GM12878 (cell line): ENCODE data around the gene PDE6A. TPM values are rescaled to one million over a fixed set of nuclear protein-coding genes. Genes with fewer than 3 reads are reported as not detected.

ENCODE experiments used
- ATAC-seq: fragments of 200-7000 bp; cut with Tn5 transposase; 3 replicates; pipeline ENCODE4 v1.9.1; 2020; ENCODE audit warnings: mild to moderate bottlenecking, moderate library complexity
- BruUV-seq: library from RNA; stranded (reverse); fragments of 400-500 nt; replicated peaks from 2 replicates; lab custom pipeline; 2021; lab: Mats Ljungman, UMichigan
- CTCF ChIA-PET: fragments of 300-600 bp; sonication (Branson Sonifier 250); formaldehyde crosslinking; extraction: SDS; loops from one replicate; lab custom pipeline; 2021; ENCODE audit warnings: inconsistent platforms; lab: Yijun Ruan, JAX
- POLR2A ChIA-PET: fragments of 350-600 bp; formaldehyde crosslinking; extraction: SDS; loops from one replicate; lab custom pipeline; 2021; ENCODE audit warnings: inconsistent platforms; lab: Charles Lee
- RAD21 ChIA-PET: fragments of 300-600 bp; sonication (Branson Sonifier 250); formaldehyde crosslinking; loops from one replicate; lab custom pipeline; 2023; ENCODE audit warnings: antibody characterized with exemption; ENCODE audit not compliant: unreplicated experiment; lab: Charles Lee
- SMC1A ChIA-PET: fragments of 300-600 bp; sonication (Branson Sonifier 250); formaldehyde crosslinking; loops from one replicate; lab custom pipeline; 2023; ENCODE audit not compliant: unreplicated experiment, uncharacterized antibody; lab: Charles Lee
- DNase-seq: peaks from one replicate; pipeline ENCODE4 v3.0.0-alpha.2; 2011; ENCODE audit warnings: low read depth, low spot score
- FAIRE-seq: peaks from 3 replicates; lab custom pipeline; 2011; peaks lifted over from hg19 to GRCh38; lab: Jason Lieb, UNC
- H2AFZ ChIP-seq: 2 replicates; pipeline ENCODE4 v1.6.0; 2011; ENCODE audit warnings: low read depth, low read length, control low read depth; ENCODE audit not compliant: control insufficient read depth
- H3K27ac ChIP-seq: 2 replicates; pipeline ENCODE4 v1.5.1; 2011; ENCODE audit warnings: control low read depth; ENCODE audit not compliant: control insufficient read depth, insufficient read depth
- H3K27me3 ChIP-seq, 2 experiments: replicated peaks in 1 of 2; 2 replicates each; pipeline versions ENCODE4 v1.6.0 to v1.6.1; 2011; ENCODE audit warnings: low read length in 1 of 2; ENCODE audit not compliant: control insufficient read depth in 2 of 2, insufficient read depth in 2 of 2
- H3K36me3 ChIP-seq, 2 experiments: 2 replicates each; pipeline ENCODE4 v1.5.1; 2011; ENCODE audit warnings: low read length in 1 of 2; ENCODE audit not compliant: control insufficient read depth in 2 of 2, insufficient read depth in 2 of 2
- H3K4me1 ChIP-seq: 2 replicates; pipeline ENCODE4 v1.6.1; 2011; ENCODE audit warnings: mild to moderate bottlenecking, low read length, moderate library complexity, mixed read lengths; ENCODE audit not compliant: control insufficient read depth, insufficient read depth
- H3K4me2 ChIP-seq: 2 replicates; pipeline ENCODE4 v1.6.0; 2011; ENCODE audit warnings: control low read depth; ENCODE audit not compliant: control insufficient read depth, insufficient read depth
- H3K4me3 ChIP-seq: fragments of 200-600 bp; sonication (generic); 2 replicates; pipeline ENCODE4 v1.5.1; 2016
- H3K79me2 ChIP-seq: 2 replicates; pipeline ENCODE4 v1.6.0; 2011; ENCODE audit warnings: low read length; ENCODE audit not compliant: control insufficient read depth, insufficient read depth
- H3K9ac ChIP-seq: 2 replicates; pipeline ENCODE4 v1.8.0; 2011; ENCODE audit warnings: low read length, control low read depth, mixed read lengths; ENCODE audit not compliant: control insufficient read depth, insufficient read depth
- H3K9me3 ChIP-seq: replicated peaks from 3 replicates; pipeline ENCODE4 v1.5.1; 2011; ENCODE audit warnings: mild to moderate bottlenecking, low read length; ENCODE audit not compliant: control insufficient read depth, insufficient read depth
- H4K20me1 ChIP-seq: 2 replicates; pipeline ENCODE4 v1.6.0; 2011; ENCODE audit not compliant: control insufficient read depth, insufficient read depth
- CBX3 ChIP-seq: fragments of 200-600 bp; sonication (generic); IDR thresholded peaks from 2 replicates; pipeline ENCODE4 v1.6.1; 2016; ENCODE audit warnings: low read depth, borderline replicate concordance
- PBX3 ChIP-seq: IDR thresholded peaks from 2 replicates; pipeline ENCODE4 v1.6.1; 2011; ENCODE audit warnings: mild to moderate bottlenecking, low read depth, low read length, moderate library complexity; ENCODE audit not compliant: insufficient replicate concordance
- RUNX3 ChIP-seq: IDR thresholded peaks from 2 replicates; pipeline ENCODE4 v1.6.1; 2012; ENCODE audit warnings: low read length, inconsistent platforms
- WGBS: methylation state at CpG from one replicate; pipeline ENCODE4 v1.1.6; 2016; ENCODE audit warnings: low lambda C conversion rate; ENCODE audit not compliant: insufficient replicate concordance, insufficient coverage; ENCODE audit errors: missing lambda C conversion rate; 5-methylcytosine and 5-hydroxymethylcytosine counted together
- in situ Hi-C: fragments of 300-500 bp; cut with MboI; formaldehyde crosslinking; loops from 9 replicates; pipeline ENCODE4 v1.14.3; 2018; ENCODE audit warnings: mixed read lengths
- intact Hi-C: fragments of 100-400 bp; cut with micrococcal nuclease; formaldehyde crosslinking; loops from one replicate; pipeline ENCODE4 v1.14.2; 2022; ENCODE audit not compliant: unreplicated experiment
- polyA plus RNA-seq, 11 experiments: library from polyadenylated mRNA; depleted of rRNA in 4 of 11; unstranded in 6 of 11; stranded (reverse) in 5 of 11; fragments of >200 nt; fragmentation: Nextera tagmentation in 4 of 11; fragmentation: Illumina TruSeq in 1 of 11; extraction: Ambion mirVana in 4 of 11; extraction: Trizol in 1 of 11; gene quantifications; 1 replicate in 1 of 11; 2 replicates in 10 of 11; pipeline versions ENCODE4 v1.2.1 to v1.2.3, GENCODE V29; 2011 to 2016; ENCODE audit warnings: inconsistent platforms in 2 of 11, missing spikeins in 2 of 11, low read depth in 1 of 11
- total RNA-seq, 4 experiments: library from RNA; depleted of rRNA in 3 of 4; stranded (reverse); fragments of >200 nt in 3 of 4; fragmentation: Illumina TruSeq in 1 of 4; extraction: Trizol in 1 of 4; gene quantifications; 2 replicates each; pipeline versions ENCODE4 v1.2.1 to v1.2.3, GENCODE V29; 2013 to 2021
- TF ChIP-seq, protein P1 (sequence below): fragments of 450-650 bp; IDR thresholded peaks from 2 replicates; pipeline ENCODE4 v1.6.1; 2016; ENCODE audit warnings: mild to moderate bottlenecking, moderate library complexity, borderline replicate concordance
- TF ChIP-seq, protein P2 (sequence below), 3 experiments: IDR thresholded peaks in 2 of 3; conservative IDR thresholded peaks in 1 of 3; 2 replicates each; pipeline ENCODE4 v1.5.1; 2011; ENCODE audit warnings: low read depth in 3 of 3, low read length in 3 of 3, mild to moderate bottlenecking in 3 of 3, control low read depth in 2 of 3, moderate library complexity in 2 of 3, inconsistent platforms in 1 of 3, mixed read lengths in 1 of 3; ENCODE audit not compliant: control insufficient read depth in 2 of 3, insufficient read depth in 1 of 3; ENCODE audit errors: extremely low read depth in 1 of 3
- TF ChIP-seq, protein P3 (sequence below): fragments of 450-650 bp; IDR thresholded peaks from 2 replicates; pipeline ENCODE4 v1.6.1; 2018; ENCODE audit warnings: borderline replicate concordance, mild to moderate bottlenecking; ENCODE audit not compliant: partially characterized antibody

Gene PDE6A
- total and polyA plus RNA-seq, 10 of the 15 experiments (the other 5 are each of a cell fraction or from before 2014, with no cell fraction given) = 0.05 to 0.26 TPM; not detected in 8

- BruUV-seq = no TSS peak
- 64% methylated on average over 2 of the region's 2 CpGs for WGBS
- H3K4me2 ChIP-seq = no peak overlapping the region
Measured at GRCh38 chr5:149901511-149901910, 43.1 kb downstream of the PDE6A start.

GRCh38 chr5:149900390-149900789 lies 44.2 kb downstream of the PDE6A start:
- in situ Hi-C loops = no loop called here
- POLR2A ChIA-PET = no interaction called here
- TF ChIP-seq, protein P1, sequence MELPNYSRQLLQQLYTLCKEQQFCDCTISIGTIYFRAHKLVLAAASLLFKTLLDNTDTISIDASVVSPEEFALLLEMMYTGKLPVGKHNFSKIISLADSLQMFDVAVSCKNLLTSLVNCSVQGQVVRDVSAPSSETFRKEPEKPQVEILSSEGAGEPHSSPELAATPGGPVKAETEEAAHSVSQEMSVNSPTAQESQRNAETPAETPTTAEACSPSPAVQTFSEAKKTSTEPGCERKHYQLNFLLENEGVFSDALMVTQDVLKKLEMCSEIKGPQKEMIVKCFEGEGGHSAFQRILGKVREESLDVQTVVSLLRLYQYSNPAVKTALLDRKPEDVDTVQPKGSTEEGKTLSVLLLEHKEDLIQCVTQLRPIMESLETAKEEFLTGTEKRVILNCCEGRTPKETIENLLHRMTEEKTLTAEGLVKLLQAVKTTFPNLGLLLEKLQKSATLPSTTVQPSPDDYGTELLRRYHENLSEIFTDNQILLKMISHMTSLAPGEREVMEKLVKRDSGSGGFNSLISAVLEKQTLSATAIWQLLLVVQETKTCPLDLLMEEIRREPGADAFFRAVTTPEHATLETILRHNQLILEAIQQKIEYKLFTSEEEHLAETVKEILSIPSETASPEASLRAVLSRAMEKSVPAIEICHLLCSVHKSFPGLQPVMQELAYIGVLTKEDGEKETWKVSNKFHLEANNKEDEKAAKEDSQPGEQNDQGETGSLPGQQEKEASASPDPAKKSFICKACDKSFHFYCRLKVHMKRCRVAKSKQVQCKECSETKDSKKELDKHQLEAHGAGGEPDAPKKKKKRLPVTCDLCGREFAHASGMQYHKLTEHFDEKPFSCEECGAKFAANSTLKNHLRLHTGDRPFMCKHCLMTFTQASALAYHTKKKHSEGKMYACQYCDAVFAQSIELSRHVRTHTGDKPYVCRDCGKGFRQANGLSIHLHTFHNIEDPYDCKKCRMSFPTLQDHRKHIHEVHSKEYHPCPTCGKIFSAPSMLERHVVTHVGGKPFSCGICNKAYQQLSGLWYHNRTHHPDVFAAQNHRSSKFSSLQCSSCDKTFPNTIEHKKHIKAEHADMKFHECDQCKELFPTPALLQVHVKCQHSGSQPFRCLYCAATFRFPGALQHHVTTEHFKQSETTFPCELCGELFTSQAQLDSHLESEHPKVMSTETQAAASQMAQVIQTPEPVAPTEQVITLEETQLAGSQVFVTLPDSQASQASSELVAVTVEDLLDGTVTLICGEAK = no peak
- TF ChIP-seq, protein P2, sequence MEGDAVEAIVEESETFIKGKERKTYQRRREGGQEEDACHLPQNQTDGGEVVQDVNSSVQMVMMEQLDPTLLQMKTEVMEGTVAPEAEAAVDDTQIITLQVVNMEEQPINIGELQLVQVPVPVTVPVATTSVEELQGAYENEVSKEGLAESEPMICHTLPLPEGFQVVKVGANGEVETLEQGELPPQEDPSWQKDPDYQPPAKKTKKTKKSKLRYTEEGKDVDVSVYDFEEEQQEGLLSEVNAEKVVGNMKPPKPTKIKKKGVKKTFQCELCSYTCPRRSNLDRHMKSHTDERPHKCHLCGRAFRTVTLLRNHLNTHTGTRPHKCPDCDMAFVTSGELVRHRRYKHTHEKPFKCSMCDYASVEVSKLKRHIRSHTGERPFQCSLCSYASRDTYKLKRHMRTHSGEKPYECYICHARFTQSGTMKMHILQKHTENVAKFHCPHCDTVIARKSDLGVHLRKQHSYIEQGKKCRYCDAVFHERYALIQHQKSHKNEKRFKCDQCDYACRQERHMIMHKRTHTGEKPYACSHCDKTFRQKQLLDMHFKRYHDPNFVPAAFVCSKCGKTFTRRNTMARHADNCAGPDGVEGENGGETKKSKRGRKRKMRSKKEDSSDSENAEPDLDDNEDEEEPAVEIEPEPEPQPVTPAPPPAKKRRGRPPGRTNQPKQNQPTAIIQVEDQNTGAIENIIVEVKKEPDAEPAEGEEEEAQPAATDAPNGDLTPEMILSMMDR (IDR thresholded peaks at IDR 0.05 in 2 of 3, conservative IDR thresholded peaks at IDR 0.05 in 1 of 3; ENCODE audit: control insufficient read depth in 2 of 3, extremely low read depth in 1 of 3, insufficient read depth in 1 of 3, low read depth in 3 of 3, low read length in 3 of 3) = no peak
- TF ChIP-seq, protein P3, sequence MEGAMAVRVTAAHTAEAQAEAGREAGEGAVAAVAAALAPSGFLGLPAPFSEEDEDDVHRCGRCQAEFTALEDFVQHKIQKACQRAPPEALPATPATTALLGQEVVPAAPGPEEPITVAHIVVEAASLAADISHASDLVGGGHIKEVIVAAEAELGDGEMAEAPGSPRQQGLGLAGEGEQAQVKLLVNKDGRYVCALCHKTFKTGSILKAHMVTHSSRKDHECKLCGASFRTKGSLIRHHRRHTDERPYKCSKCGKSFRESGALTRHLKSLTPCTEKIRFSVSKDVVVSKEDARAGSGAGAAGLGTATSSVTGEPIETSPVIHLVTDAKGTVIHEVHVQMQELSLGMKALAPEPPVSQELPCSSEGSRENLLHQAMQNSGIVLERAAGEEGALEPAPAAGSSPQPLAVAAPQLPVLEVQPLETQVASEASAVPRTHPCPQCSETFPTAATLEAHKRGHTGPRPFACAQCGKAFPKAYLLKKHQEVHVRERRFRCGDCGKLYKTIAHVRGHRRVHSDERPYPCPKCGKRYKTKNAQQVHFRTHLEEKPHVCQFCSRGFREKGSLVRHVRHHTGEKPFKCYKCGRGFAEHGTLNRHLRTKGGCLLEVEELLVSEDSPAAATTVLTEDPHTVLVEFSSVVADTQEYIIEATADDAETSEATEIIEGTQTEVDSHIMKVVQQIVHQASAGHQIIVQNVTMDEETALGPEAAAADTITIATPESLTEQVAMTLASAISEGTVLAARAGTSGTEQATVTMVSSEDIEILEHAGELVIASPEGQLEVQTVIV = no peak
- TF ChIP-seq PBX3 = no peak

More at GRCh38 chr5:149901511-149901910, 43.1 kb downstream of the PDE6A start:
- SMC1A ChIA-PET = no interaction called here
- ATAC-seq (no peak), DNase-seq (no peak), FAIRE-seq (no peak)
- H3K27me3 ChIP-seq = no peaks in the 10 kb centered on the region; a peak in 1 of 4 replicates
- RAD21 ChIA-PET = no interaction called here
- H2AFZ ChIP-seq = no peak overlapping the region
- no peak overlapping the region for H3K27ac ChIP-seq
- no peaks in the 10 kb centered on the region for H3K79me2 ChIP-seq
- H3K9ac ChIP-seq = no peak overlapping the region
- H4K20me1 ChIP-seq = no peaks in the 10 kb centered on the region
- no peaks in the 10 kb centered on the region for H3K9me3 ChIP-seq
- POLR2A ChIA-PET = interaction anchor here (0.6 kb wide), 1 partner anchor 106 kb away, joined by 4 read pairs; no protein-coding TSS in a partner anchor
- intact Hi-C loops = no loop called here
- H3K4me3 ChIP-seq = no peak overlapping the region
- in situ Hi-C loops = no loop called here
- TF ChIP-seq CBX3 = no peak
- TF ChIP-seq RUNX3 = peak; percentile 50
- H3K36me3 ChIP-seq = no peaks in the 10 kb centered on the region
- H3K4me1 ChIP-seq = no peaks in the 10 kb centered on the region
- CTCF ChIA-PET = interaction anchor here (1.3 to 1.4 kb wide), 2 partner anchors 16 to 46 kb away, joined by 3 read pairs; no protein-coding TSS in a partner anchor

More at GRCh38 chr5:149900390-149900789, 44.2 kb downstream of the PDE6A start:
- Histone ChIP-seq H3K4me1 (no peaks in the 10 kb centered on the region), H3K27ac (no peak overlapping the region), H3K27me3 (no peaks in the 10 kb centered on the region; a peak in 1 of 4 replicates), H3K36me3 (no peaks in the 10 kb centered on the region), H2AFZ (no peak overlapping the region), H3K9ac (no peak overlapping the region), H3K9me3 (no peaks in the 10 kb centered on the region), H3K4me2 (no peak overlapping the region), H3K4me3 (no peak overlapping the region), H4K20me1 (no peaks in the 10 kb centered on the region), H3K79me2 (no peaks in the 10 kb centered on the region)
- intact Hi-C loops = no loop called here
- ATAC-seq (no peak), FAIRE-seq (no peak), DNase-seq (no peak)
- 25% methylated on average over 2 of the region's 2 CpGs for WGBS
- RAD21 ChIA-PET = no interaction called here
- CTCF ChIA-PET = interaction anchor here (1.4 kb wide), 1 partner anchor 90 kb away, joined by 4 read pairs; no protein-coding TSS in a partner anchor
- no TSS peak for BruUV-seq
- SMC1A ChIA-PET = no interaction called here
